Nephron progenitor cell (in vitro differentiated cells): ENCODE measurements around the gene AFP.
A peak's percentile ranks its signal among the peaks of the same experiment; 100 is the strongest.

Experiments used
- DNase-seq: peaks from one replicate; pipeline ENCODE4 v3.0.0; 2021
- H3K27ac Mint-ChIP-seq: 2 replicates; pipeline ENCODE4 v1.8.0; 2021; ENCODE audit warnings: mild to moderate bottlenecking, moderate library complexity, mixed read lengths
- H3K27me3 Mint-ChIP-seq: 2 replicates; pipeline ENCODE4 v1.8.0; 2021; ENCODE audit warnings: mild to moderate bottlenecking, low read depth, mixed read lengths; ENCODE audit not compliant: poor library complexity
- H3K36me3 Mint-ChIP-seq: 2 replicates; pipeline ENCODE4 v1.8.0; 2021; ENCODE audit warnings: low read depth, mixed read lengths
- H3K4me1 Mint-ChIP-seq: 2 replicates; pipeline ENCODE4 v1.8.0; 2021; ENCODE audit warnings: mixed read lengths
- H3K4me3 Mint-ChIP-seq: 2 replicates; pipeline ENCODE4 v1.8.0; 2021; ENCODE audit warnings: mild to moderate bottlenecking, moderate library complexity, mixed read lengths
- H3K9me3 Mint-ChIP-seq: 2 replicates; pipeline ENCODE4 v1.8.0; 2021; ENCODE audit warnings: mild to moderate bottlenecking, moderate library complexity, mixed read lengths
- CTCF ChIP-seq: fragments of 200-600 bp; sonication (generic); IDR thresholded peaks from 2 replicates; pipeline ENCODE4 v1.5.0; 2021; ENCODE audit warnings: antibody characterized with exemption

AFP gene

GRCh38 chr4:73445383-73446335 is 9.6 kb downstream of the AFP start:
- H3K27me3 Mint-ChIP-seq = peaks cover 3% of the 10 kb centered on the region

DNA sequence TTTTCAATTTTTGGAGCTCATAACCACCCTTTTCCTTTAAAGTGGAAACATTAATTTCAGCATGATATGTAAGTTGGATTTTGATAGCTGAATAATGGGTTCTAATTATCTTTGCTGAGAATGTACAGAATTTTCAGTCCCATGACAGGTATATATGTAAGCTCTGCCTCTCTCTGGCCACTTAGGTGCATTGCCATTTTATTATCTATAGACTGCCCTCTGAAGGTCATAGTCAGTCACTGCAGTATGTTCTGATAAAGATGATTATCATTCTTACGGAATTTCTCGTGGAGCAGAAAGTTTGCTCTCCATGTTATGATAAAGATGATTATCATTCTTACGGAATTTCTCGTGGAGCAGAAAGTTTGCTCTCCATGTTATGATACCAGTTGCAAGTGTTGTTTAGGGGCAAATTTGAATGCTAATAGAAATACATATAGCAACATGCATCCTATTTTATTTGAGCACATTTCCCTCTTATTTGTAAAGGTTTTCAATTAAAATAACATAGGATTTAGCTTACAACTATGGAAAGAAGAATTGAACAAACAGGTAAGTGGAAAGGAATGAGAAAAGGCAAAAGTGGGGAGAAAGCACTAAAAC is 10.4 kb downstream of the AFP start:
- Mint-ChIP-seq H3K27me3 (peaks cover 3% of the 10 kb centered on the region), H3K4me3 (no peak overlapping the region), H3K36me3 (no peaks in the 10 kb centered on the region), H3K4me1 (peaks cover 11% of the 10 kb centered on the region), H3K27ac (no peak overlapping the region), H3K9me3 (no peaks in the 10 kb centered on the region)
- TF ChIP-seq CTCF = peak; percentile 83
- no peak for DNase-seq

More at GRCh38 chr4:73445383-73446335, 9.6 kb downstream of the AFP start:
- Mint-ChIP-seq H3K9me3 (no peaks in the 10 kb centered on the region), H3K36me3 (no peaks in the 10 kb centered on the region), H3K4me1 (peaks cover 9% of the 10 kb centered on the region), H3K27ac (no peak overlapping the region), H3K4me3 (no peak overlapping the region)
- no peak for DNase-seq
- no peak for TF ChIP-seq CTCF

- Mint-ChIP-seq H3K9me3 (no peaks in the 10 kb centered on the region), H3K36me3 (no peaks in the 10 kb centered on the region), H3K27me3 (peaks cover 3% of the 10 kb centered on the region), H3K4me1 (peaks cover 11% of the 10 kb centered on the region), H3K4me3 (no peak overlapping the region), H3K27ac (no peak overlapping the region)
- TF ChIP-seq CTCF = no peak
- DNase-seq = no peak
These were observed 11.7 kb downstream of the AFP start for GRCh38 chr4:73447671-73448070.

GRCh38 chr4:73448448-73449203 is 12.6 kb downstream of the AFP start:
- H3K36me3 Mint-ChIP-seq = no peaks in the 10 kb centered on the region
- H3K4me3 Mint-ChIP-seq = no peak overlapping the region
- no peak for DNase-seq
- no peak for TF ChIP-seq CTCF
- peaks cover 3% of the 10 kb centered on the region for H3K27me3 Mint-ChIP-seq
- no peaks in the 10 kb centered on the region for H3K9me3 Mint-ChIP-seq
- peaks cover 11% of the 10 kb centered on the region for H3K4me1 Mint-ChIP-seq
- H3K27ac Mint-ChIP-seq = no peak overlapping the region

- no peak for DNase-seq
- Mint-ChIP-seq H3K4me3 (no peak overlapping the region), H3K27ac (no peak overlapping the region), H3K27me3 (peaks cover 3% of the 10 kb centered on the region), H3K4me1 (peaks cover 11% of the 10 kb centered on the region), H3K36me3 (no peaks in the 10 kb centered on the region), H3K9me3 (no peaks in the 10 kb centered on the region)
- TF ChIP-seq CTCF = no peak
These were observed 14.5 kb downstream of the AFP start for GRCh38 chr4:73450398-73451004.
